GM12891 (cell line): ENCODE results near the gene OPN1SW.

Experiments
- PAX5 ChIP-seq: IDR thresholded peaks from 2 replicates; pipeline ENCODE4 v1.6.1; 2011; ENCODE audit warnings: low read length, moderate library complexity, mild to moderate bottlenecking; ENCODE audit not compliant: insufficient read depth, severe bottlenecking
- POLR2A ChIP-seq: IDR thresholded peaks from 2 replicates; pipeline ENCODE4 v1.6.1; 2011; ENCODE audit warnings: low read depth, low read length, control low read depth
- POLR2AphosphoS5 ChIP-seq: IDR thresholded peaks from 2 replicates; pipeline ENCODE4 v1.6.1; 2011; ENCODE audit warnings: low read depth, low read length, control low read depth
- SPI1 ChIP-seq: IDR thresholded peaks from 2 replicates; pipeline ENCODE4 v1.6.1; 2011; ENCODE audit warnings: low read depth, low read length, control low read depth
- TAF1 ChIP-seq: IDR thresholded peaks from 2 replicates; pipeline ENCODE4 v1.6.1; 2011; ENCODE audit warnings: low read depth, low read length, control low read depth

DNA sequence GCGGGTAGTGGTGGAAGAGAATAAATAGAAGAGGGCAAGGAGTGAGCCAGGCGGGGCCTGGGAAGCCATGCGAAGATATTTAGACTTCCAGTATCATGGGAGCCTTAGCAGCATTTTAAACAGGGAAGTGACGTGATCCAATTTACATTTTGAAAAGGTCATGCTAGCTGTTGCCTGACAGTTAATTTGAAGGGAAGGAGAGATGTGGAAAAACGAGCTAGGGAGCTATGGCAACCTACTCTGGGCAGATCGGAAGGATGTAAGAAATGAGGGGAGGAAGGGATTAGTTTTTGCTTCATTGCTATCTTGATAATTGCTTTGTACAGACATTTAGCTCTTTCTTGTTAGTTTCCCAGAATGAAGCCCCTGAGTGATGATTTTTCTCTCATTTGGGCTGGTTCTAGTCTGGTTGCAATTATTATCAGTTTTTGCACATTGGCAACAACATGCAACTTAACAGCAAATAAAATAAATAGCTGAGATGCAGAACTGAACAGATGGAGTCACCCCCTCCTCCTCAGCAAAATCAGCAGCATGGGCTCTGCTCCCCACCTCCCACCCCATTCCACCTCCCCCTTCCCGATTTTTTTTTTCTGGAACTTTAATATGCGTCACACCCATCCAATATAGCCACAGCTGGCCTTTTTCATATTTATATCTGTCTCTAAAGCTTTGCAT, 49.4 kb downstream of the OPN1SW start:
- TF ChIP-seq POLR2A (no peak), SPI1 (no peak), POLR2AphosphoS5 (no peak), TAF1 (no peak), PAX5 (no peak)
